Fibroblast of villous mesenchyme (primary cell): ENCODE results near the gene FBN1. TPM values are rescaled to one million over a fixed set of nuclear protein-coding genes. Genes with fewer than 3 reads are reported as not detected.
A peak's percentile ranks its signal among the peaks of the same experiment; 100 is the strongest.

ENCODE experiments used
- DNase-seq: peaks from one replicate; pipeline ENCODE4 v3.0.0-alpha.2; 2010; ENCODE audit warnings: low read depth
- H3K4me3 ChIP-seq: 2 replicates; pipeline ENCODE4 v1.5.1; 2011; ENCODE audit warnings: low read depth, mild to moderate bottlenecking, low read length
- total RNA-seq: library from RNA; depleted of rRNA; stranded (reverse); fragments of >200 nt; gene quantifications from 2 replicates; pipeline ENCODE4 v1.2.3, GENCODE V29; 2012
- TF ChIP-seq, protein P1 (sequence below): IDR thresholded peaks from 2 replicates; pipeline ENCODE4 v1.5.1; 2012; ENCODE audit warnings: low read depth, mild to moderate bottlenecking, low read length; ENCODE audit not compliant: insufficient read depth

Gene FBN1
- total RNA-seq, 1 donor = 333 TPM

- H3K4me3 ChIP-seq = no peak overlapping the region
- DNase-seq = no peak
- TF ChIP-seq, protein P1, sequence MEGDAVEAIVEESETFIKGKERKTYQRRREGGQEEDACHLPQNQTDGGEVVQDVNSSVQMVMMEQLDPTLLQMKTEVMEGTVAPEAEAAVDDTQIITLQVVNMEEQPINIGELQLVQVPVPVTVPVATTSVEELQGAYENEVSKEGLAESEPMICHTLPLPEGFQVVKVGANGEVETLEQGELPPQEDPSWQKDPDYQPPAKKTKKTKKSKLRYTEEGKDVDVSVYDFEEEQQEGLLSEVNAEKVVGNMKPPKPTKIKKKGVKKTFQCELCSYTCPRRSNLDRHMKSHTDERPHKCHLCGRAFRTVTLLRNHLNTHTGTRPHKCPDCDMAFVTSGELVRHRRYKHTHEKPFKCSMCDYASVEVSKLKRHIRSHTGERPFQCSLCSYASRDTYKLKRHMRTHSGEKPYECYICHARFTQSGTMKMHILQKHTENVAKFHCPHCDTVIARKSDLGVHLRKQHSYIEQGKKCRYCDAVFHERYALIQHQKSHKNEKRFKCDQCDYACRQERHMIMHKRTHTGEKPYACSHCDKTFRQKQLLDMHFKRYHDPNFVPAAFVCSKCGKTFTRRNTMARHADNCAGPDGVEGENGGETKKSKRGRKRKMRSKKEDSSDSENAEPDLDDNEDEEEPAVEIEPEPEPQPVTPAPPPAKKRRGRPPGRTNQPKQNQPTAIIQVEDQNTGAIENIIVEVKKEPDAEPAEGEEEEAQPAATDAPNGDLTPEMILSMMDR = no peak
Observed at GRCh38 chr15:48432688-48433087, 212.8 kb downstream of the FBN1 start.

DNA sequence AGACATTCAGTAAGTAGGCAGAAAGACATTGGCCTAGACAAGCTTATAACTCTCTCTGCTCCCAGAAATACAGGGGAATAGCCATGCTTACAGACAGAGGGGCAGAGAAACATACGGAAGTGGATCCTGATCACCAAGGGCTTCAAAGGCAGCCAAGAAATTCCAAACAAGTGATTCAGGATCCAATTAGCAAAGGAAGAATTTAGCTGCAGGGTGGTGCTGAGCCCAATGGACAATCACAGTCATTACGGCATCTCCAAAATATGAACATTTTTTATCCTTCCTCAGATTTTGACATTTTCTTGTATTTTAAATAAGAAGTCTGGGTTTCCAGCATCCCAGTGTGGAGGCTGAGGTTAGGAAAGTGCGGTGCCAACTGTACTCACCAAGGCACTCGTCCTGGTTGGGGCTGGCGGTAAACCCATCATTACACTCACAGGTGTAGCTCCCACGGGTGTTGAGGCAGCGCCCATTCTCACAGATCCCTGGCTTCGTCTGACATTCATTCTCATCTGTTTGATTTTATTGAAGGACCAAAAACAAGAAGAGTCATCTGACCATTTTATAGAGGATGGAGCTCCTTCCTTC is 217.5 kb downstream of the FBN1 start:
- TF ChIP-seq, protein P1 = no peak
- no peak for DNase-seq
- H3K4me3 ChIP-seq = no peak overlapping the region

DNA sequence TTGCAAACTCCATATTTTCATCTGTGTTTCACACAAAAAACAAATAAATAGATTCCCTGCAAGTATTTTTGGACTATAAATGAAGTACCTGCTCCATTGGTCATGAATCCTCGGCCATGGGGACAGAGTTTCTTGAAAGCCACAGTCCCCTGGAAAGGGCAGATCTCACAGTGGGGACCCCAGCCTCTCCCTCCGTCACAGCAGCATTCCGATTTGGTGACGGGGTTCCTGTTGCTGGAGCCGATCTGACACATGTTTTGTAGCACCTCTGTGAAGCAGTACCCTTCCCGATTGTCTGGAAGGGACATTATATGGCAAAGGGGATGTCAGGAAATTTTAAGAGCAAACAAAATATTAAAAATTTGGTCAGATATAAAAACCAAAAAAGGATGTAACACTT is 218.0 kb downstream of the FBN1 start:
- no peak for DNase-seq

DNA sequence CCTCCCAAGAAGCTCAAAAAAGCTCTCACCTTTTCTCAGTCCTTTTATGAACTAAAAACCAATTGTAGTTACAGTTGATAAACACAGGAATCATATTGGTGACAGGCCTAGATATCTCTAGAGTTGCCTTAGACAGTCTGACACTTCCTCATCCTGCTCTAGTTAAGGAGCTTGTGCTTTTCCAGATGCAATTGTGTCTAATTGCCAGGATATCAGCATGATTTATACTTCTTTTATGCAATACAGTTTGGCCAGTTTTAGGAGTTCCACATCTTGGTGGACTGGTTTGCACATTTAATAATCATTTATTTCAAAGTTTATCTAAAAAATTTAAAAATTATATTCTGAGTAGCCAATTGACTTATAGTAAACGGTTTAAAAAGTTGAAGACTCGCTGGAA is 218.6 kb downstream of the FBN1 start:
- no peak overlapping the region for H3K4me3 ChIP-seq
- no peak for DNase-seq
- TF ChIP-seq, protein P1 = no peak

More for the DNA sequence above, 218.0 kb downstream of the FBN1 start:
- H3K4me3 ChIP-seq = no peak overlapping the region
- TF ChIP-seq, protein P1 = no peak

- TF ChIP-seq, protein P1 = no peak
- DNase-seq = peak; percentile 42
- no peak overlapping the region for H3K4me3 ChIP-seq
Observed at GRCh38 chr15:48426044-48426443, 219.5 kb downstream of the FBN1 start.

DNA sequence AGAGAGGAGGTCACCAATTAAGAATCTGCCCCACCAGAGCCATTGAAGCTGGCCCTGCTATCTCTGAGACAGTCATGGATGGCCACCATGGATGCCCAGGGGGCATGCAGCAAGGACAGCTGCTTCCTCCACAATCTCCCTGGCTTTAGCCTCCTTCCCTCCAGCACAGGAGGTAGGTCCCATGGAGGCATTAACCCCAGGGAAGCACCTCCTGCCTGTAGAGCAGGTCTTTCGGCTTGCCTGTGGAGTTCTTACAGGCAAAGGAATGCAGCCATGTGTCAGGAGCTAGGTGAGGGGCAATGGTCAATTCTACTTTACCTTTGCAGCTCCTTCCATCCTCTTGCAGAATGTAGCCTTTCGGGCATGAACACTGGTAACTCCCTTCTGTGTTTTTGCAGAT is 220.5 kb downstream of the FBN1 start:
- no peak overlapping the region for H3K4me3 ChIP-seq
- TF ChIP-seq, protein P1 = no peak
- no peak for DNase-seq

- no peak overlapping the region for H3K4me3 ChIP-seq
- TF ChIP-seq, protein P1 = no peak
- no peak for DNase-seq
Observed at GRCh38 chr15:48423896-48424475, 221.5 kb downstream of the FBN1 start.
